Heart left ventricle (tissue), 16 donors: ENCODE measurements around the gene DNMT3B. TPM values are rescaled to one million over a fixed set of nuclear protein-coding genes. Genes with fewer than 3 reads are reported as not detected.

Source experiments
- ATAC-seq, 4 donors: fragments of 200-7000 bp; cut with Tn5 transposase; one replicate each; pipeline ENCODE4 v1.9.1; 2020 to 2022; ENCODE audit warnings: moderate library complexity in 4 of 4, mild to moderate bottlenecking in 3 of 4, moderate number of reproducible peaks in 1 of 4
- DNase-seq, 5 donors: peaks; one replicate each; pipeline ENCODE4 v3.0.0-alpha.2; 2020
- H3K27ac ChIP-seq, 12 donors: fragments of 200-600 bp; sonication (generic) in 4 of 12; one replicate each; pipeline versions ENCODE4 v1.5.0 to v1.8.0; 2016 to 2022; ENCODE audit warnings: mild to moderate bottlenecking in 2 of 12
- H3K27me3 ChIP-seq, 9 donors: fragments of 200-600 bp; sonication (generic) in 2 of 9; one replicate each; pipeline versions ENCODE4 v1.5.1 to v1.8.0; 2016 to 2022; ENCODE audit warnings: mild to moderate bottlenecking in 3 of 9
- H3K36me3 ChIP-seq, 9 donors: fragments of 200-600 bp; sonication (generic) in 2 of 9; one replicate each; pipeline versions ENCODE4 v1.5.0 to v1.8.0; 2018 to 2022; ENCODE audit warnings: mild to moderate bottlenecking in 2 of 9
- H3K4me1 ChIP-seq, 12 donors: fragments of 200-600 bp; sonication (generic) in 4 of 12; one replicate each; pipeline versions ENCODE4 v1.5.0 to v1.8.0; 2016 to 2022; ENCODE audit warnings: mild to moderate bottlenecking in 3 of 12
- H3K4me3 ChIP-seq, 12 donors: fragments of 200-600 bp; sonication (generic) in 4 of 12; one replicate each; pipeline versions ENCODE4 v1.5.0 to v1.8.0; 2017 to 2022; ENCODE audit warnings: mild to moderate bottlenecking in 9 of 12, moderate library complexity in 4 of 12
- H3K9me3 ChIP-seq, 12 donors: fragments of 200-600 bp; sonication (generic) in 4 of 12; one replicate each; pipeline versions ENCODE4 v1.5.0 to v1.8.0; 2016 to 2022; ENCODE audit warnings: mild to moderate bottlenecking in 1 of 12
- CTCF ChIP-seq, 12 donors: fragments of 200-600 bp; sonication (generic) in 4 of 12; IDR thresholded peaks; one replicate each; pipeline versions ENCODE4 v1.5.0 to v1.8.0; 2018 to 2022; ENCODE audit warnings: antibody characterized with exemption in 12 of 12, mild to moderate bottlenecking in 5 of 12
- POLR2A ChIP-seq, 2 donors: fragments of 450-650 bp; IDR thresholded peaks; one replicate each; pipeline ENCODE4 v1.6.1; 2017; ENCODE audit warnings: antibody characterized with exemption in 2 of 2, mild to moderate bottlenecking in 2 of 2, moderate library complexity in 2 of 2
- WGBS, 4 donors: extraction: QIAGEN DNeasy Blood & Tissue Kit in 2 of 4; methylation state at CpG; one replicate each; pipeline versions ENCODE4 v1.1.5 to v1.1.7; 2013 to 2018; 5-methylcytosine and 5-hydroxymethylcytosine counted together
- intact Hi-C, 10 donors: fragments of 100-400 bp; cut with DNase I; formaldehyde crosslinking; loops; one replicate each; pipeline versions ENCODE4 v1.11.1 to v1.14.2; 2022
- polyA plus RNA-seq, 2 donors: library from polyadenylated mRNA; stranded (reverse); fragments of 200-250 nt; gene quantifications; one replicate each; pipeline ENCODE4 v1.2.3, GENCODE V29; 2013
- total RNA-seq, 9 donors: library from RNA; depleted of rRNA in 2 of 9; stranded (reverse); fragments of >200 nt in 2 of 9; fragmentation: NEBNext Ultra II Directional in 3 of 9; extraction: Animal tissue kit (Norgen Biotek cat#: 25700) in 3 of 9; gene quantifications; one replicate each; pipeline versions ENCODE4 v1.1.0 to v1.2.4, GENCODE V29; 2016 to 2023
- donor health status: ischemic (EF 13 %, LVEDD 7.1; RV severe dilation, severe dysfunction).
- donor health status: healthy with polysubstance abuse.
- donor health status: DM: no; HTN: yes; CAD: no.
- donor health status: DM: no; HTN: no; CAD: no.
- donor health status: ischemic (EF 25% LVEDD 6.9; RV normal size, moderate dysfunction).
- donor health status: ischemic (EF 25% LVEDD 5.7; RV mildly dilated, moderate dysfunction).
- donor health status: healthy.
- donor health status: DM: yes; HTN: yes; CAD: no.
- donor health status: ischemic (EF 35%, LVEDD 5.7; RV mildly dilated, moderate dysfunction).
- donor health status: nonischemic (EF 11% LVEDD 7.7; RV severe dilation, severe dysfunction).
- donor health status: DM: yes; HTN: yes; CAD: no.
- donor health status: PGD.
- donor health status: ischemic (EF 29% LVEDD 5.4; RV normal size, mild dysfunction).
- donor health status: nonischemic (EF 23%, LVEDD 6.1; RV moderate dilation, normal function).

Gene DNMT3B
- total and polyA plus RNA-seq, 11 donors, result 0.19 to 1.2 (median 0.50) TPM

GRCh38 chr20:32846852-32847251, 84.7 kb downstream of the DNMT3B start:
- H3K27ac ChIP-seq, result no peak overlapping the region
- H3K9me3 ChIP-seq, result no peaks in the 10 kb centered on the region
- H3K4me3 ChIP-seq, result no peak overlapping the region
- ATAC-seq, result no peak
- peaks cover 0 to 95% (median 86%) of the 10 kb centered on the region in 9 donors for H3K36me3 ChIP-seq
- peaks cover 0 to 10% (median 0%) of the 10 kb centered on the region in 12 donors for H3K4me1 ChIP-seq
- WGBS, 4 donors, result 73 to 92% (median 83%) methylated on average over 5 of the region's 5 CpGs
- no peak for DNase-seq
- no peaks in the 10 kb centered on the region for H3K27me3 ChIP-seq
- TF ChIP-seq CTCF (IDR thresholded peaks at IDR 0.05) (no peak), POLR2A (IDR thresholded peaks at IDR 0.05) (no peak)
- intact Hi-C loops, result no loop called here

GRCh38 chr20:32847964-32848363, 85.8 kb downstream of the DNMT3B start:
- H3K36me3 ChIP-seq, result peaks cover 0 to 96% (median 83%) of the 10 kb centered on the region in 9 donors
- H3K27me3 ChIP-seq, result no peaks in the 10 kb centered on the region
- H3K27ac ChIP-seq, result no peak overlapping the region
- no peak for TF ChIP-seq POLR2A (IDR thresholded peaks at IDR 0.05)
- no peak for TF ChIP-seq CTCF (IDR thresholded peaks at IDR 0.05)
- H3K9me3 ChIP-seq, result no peaks in the 10 kb centered on the region
- 92 to 95% (median 93%) methylated on average over 5 of the region's 5 CpGs for WGBS, 4 donors
- no peak for DNase-seq
- H3K4me1 ChIP-seq, result peaks cover 0 to 5% (median 0%) of the 10 kb centered on the region in 12 donors
- ATAC-seq, result no peak
- H3K4me3 ChIP-seq, result no peak overlapping the region
- intact Hi-C loops, result no loop called here

DNA sequence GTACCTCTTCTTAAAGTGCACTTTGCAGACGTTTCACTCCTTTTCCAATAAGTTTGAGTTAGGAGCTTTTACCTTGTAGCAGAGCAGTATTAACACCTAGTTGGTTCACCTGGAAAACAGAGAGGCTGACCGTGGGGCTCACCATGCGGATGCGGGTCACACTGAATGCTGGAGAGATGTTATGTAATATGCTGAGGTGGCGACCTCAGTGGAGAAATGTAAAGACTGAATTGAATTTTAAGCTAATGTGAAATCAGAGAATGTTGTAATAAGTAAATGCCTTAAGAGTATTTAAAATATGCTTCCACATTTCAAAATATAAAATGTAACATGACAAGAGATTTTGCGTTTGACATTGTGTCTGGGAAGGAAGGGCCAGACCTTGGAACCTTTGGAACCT, 86.7 kb downstream of the DNMT3B start:
- Histone ChIP-seq H3K27ac (no peak overlapping the region), H3K27me3 (no peaks in the 10 kb centered on the region), H3K36me3 (peaks cover 0 to 94% (median 91%) of the 10 kb centered on the region in 9 donors), H3K4me1 (peaks cover 0 to 5% (median 0%) of the 10 kb centered on the region in 12 donors), H3K4me3 (no peak overlapping the region), H3K9me3 (no peaks in the 10 kb centered on the region)
- ATAC-seq (no peak), DNase-seq (no peak)
- TF ChIP-seq POLR2A (IDR thresholded peaks at IDR 0.05) (no peak), CTCF (IDR thresholded peaks at IDR 0.05) (no peak)
- intact Hi-C loops, result no loop called here
- WGBS, 4 donors, result 90 to 93% (median 91%) methylated on average over 6 of the region's 6 CpGs

DNA sequence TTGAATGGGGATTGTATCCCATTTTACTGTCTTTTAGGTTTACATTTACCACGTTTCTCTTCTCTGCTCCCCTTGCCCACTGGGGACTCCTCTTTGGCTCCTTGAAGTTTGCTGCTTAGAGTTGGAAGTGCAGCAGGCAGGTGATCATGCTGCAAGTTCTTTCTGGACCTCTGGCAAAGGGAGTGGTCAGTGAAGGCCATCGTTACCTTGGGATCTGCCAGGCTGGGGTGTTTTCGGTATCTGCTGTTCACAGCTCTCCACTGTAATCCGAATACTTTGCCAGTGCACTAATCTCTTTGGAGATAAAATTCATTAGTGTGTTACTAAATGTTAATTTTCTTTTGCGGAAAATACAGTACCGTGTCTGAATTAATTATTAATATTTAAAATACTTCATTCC, 87.4 kb downstream of the DNMT3B start:
- intact Hi-C loops, result no loop called here
- DNase-seq (no peak), ATAC-seq (no peak)
- Histone ChIP-seq H3K9me3 (no peaks in the 10 kb centered on the region), H3K4me1 (peaks cover 0 to 5% (median 0%) of the 10 kb centered on the region in 12 donors), H3K36me3 (peaks cover 0 to 98% (median 90%) of the 10 kb centered on the region in 9 donors), H3K4me3 (no peak overlapping the region), H3K27me3 (no peaks in the 10 kb centered on the region), H3K27ac (no peak overlapping the region)
- 54 to 67% (median 60%) methylated on average over 6 of the region's 6 CpGs for WGBS, 4 donors
- no peak for TF ChIP-seq CTCF (IDR thresholded peaks at IDR 0.05)
- TF ChIP-seq POLR2A (IDR thresholded peaks at IDR 0.05), result no peak
